GM12891 (cell line): ENCODE data around the gene KCNAB1.

Experiments used
- PAX5 ChIP-seq: IDR thresholded peaks from 2 replicates; pipeline ENCODE4 v1.6.1; 2011; ENCODE audit warnings: low read length, moderate library complexity, mild to moderate bottlenecking; ENCODE audit not compliant: insufficient read depth, severe bottlenecking
- POLR2A ChIP-seq: IDR thresholded peaks from 2 replicates; pipeline ENCODE4 v1.6.1; 2011; ENCODE audit warnings: low read depth, low read length, control low read depth
- POLR2AphosphoS5 ChIP-seq: IDR thresholded peaks from 2 replicates; pipeline ENCODE4 v1.6.1; 2011; ENCODE audit warnings: low read depth, low read length, control low read depth
- POU2F2 ChIP-seq: IDR thresholded peaks from 2 replicates; pipeline ENCODE4 v1.6.1; 2011; ENCODE audit warnings: low read depth, mild to moderate bottlenecking, control low read depth, low read length, moderate library complexity
- SPI1 ChIP-seq: IDR thresholded peaks from 2 replicates; pipeline ENCODE4 v1.6.1; 2011; ENCODE audit warnings: low read depth, low read length, control low read depth
- TAF1 ChIP-seq: IDR thresholded peaks from 2 replicates; pipeline ENCODE4 v1.6.1; 2011; ENCODE audit warnings: low read depth, low read length, control low read depth

- TF ChIP-seq POLR2AphosphoS5, result no peak
- TF ChIP-seq TAF1, result no peak
- no peak for TF ChIP-seq POLR2A
- no peak for TF ChIP-seq PAX5
- TF ChIP-seq SPI1, result no peak
- TF ChIP-seq POU2F2, result no peak
Measured at GRCh38 chr3:156349111-156349510, 228.7 kb downstream of the KCNAB1 start.
